H9 (cell line): Measurements from ENCODE around the gene AP1S3. TPM values are rescaled to one million over a fixed set of nuclear protein-coding genes. Genes with fewer than 3 reads are reported as not detected.

Experiments
- DNase-seq: peaks from one replicate; pipeline ENCODE4 v3.0.0-alpha.2; 2017
- H2AFZ ChIP-seq: one replicate; pipeline ENCODE4 v1.6.1; 2013; ENCODE audit warnings: mild to moderate bottlenecking, low read length, control low read depth, moderate library complexity
- H2AK5ac ChIP-seq: 2 replicates; pipeline ENCODE4 v1.6.1; 2013; ENCODE audit warnings: low read length, control low read depth, mixed read lengths; ENCODE audit not compliant: insufficient read length
- H2BK120ac ChIP-seq: one replicate; pipeline ENCODE4 v1.6.1; 2013; ENCODE audit warnings: low read depth, mild to moderate bottlenecking, low read length, control low read depth, inconsistent platforms; ENCODE audit not compliant: poor library complexity, severe bottlenecking
- H2BK12ac ChIP-seq: 2 replicates; pipeline ENCODE4 v1.6.1; 2013; ENCODE audit warnings: low read length, control low read depth, mixed read lengths, low read depth; ENCODE audit not compliant: insufficient read length
- H2BK15ac ChIP-seq: 2 replicates; pipeline ENCODE4 v1.6.1; 2013; ENCODE audit warnings: low read depth, low read length, control low read depth
- H2BK20ac ChIP-seq: one replicate; pipeline ENCODE4 v1.6.1; 2013; ENCODE audit warnings: low read depth, mild to moderate bottlenecking, low read length, control low read depth, inconsistent platforms; ENCODE audit not compliant: poor library complexity, severe bottlenecking
- H2BK5ac ChIP-seq: 2 replicates; pipeline ENCODE4 v1.6.1; 2013; ENCODE audit warnings: low read length, control low read depth, mixed read lengths; ENCODE audit not compliant: insufficient read length
- H3K14ac ChIP-seq: 2 replicates; pipeline ENCODE4 v1.6.1; 2013; ENCODE audit warnings: low read length, control low read depth; ENCODE audit not compliant: insufficient read depth
- H3K18ac ChIP-seq: 2 replicates; pipeline ENCODE4 v1.6.1; 2013; ENCODE audit warnings: low read depth, mild to moderate bottlenecking, mixed read lengths, low read length, control low read depth; ENCODE audit not compliant: insufficient read length
- H3K23ac ChIP-seq: 2 replicates; pipeline ENCODE4 v1.6.1; 2013; ENCODE audit warnings: low read length, control low read depth, mixed read lengths, low read depth; ENCODE audit not compliant: insufficient read length
- H3K23me2 ChIP-seq: 2 replicates; pipeline ENCODE4 v1.6.1; 2013; ENCODE audit warnings: low read depth, mild to moderate bottlenecking, mixed read lengths, low read length, control low read depth; ENCODE audit not compliant: insufficient read length, poor library complexity, severe bottlenecking
- H3K27ac ChIP-seq: 2 replicates; pipeline ENCODE4 v1.5.1; 2013; ENCODE audit warnings: low read length, control low read depth, mixed read lengths, low read depth; ENCODE audit not compliant: insufficient read length
- H3K27me3 ChIP-seq: 2 replicates; pipeline ENCODE4 v1.6.1; 2013; ENCODE audit warnings: low read length, control low read depth, inconsistent platforms; ENCODE audit not compliant: insufficient read depth
- H3K4ac ChIP-seq: 2 replicates; pipeline ENCODE4 v1.6.1; 2013; ENCODE audit warnings: low read depth, mild to moderate bottlenecking, control low read depth, inconsistent platforms, low read length, moderate library complexity
- H3K4me1 ChIP-seq: 2 replicates; pipeline ENCODE4 v1.6.1; 2013; ENCODE audit warnings: low read length, control low read depth, inconsistent platforms; ENCODE audit not compliant: insufficient read depth
- H3K4me2 ChIP-seq: 2 replicates; pipeline ENCODE4 v1.6.1; 2013; ENCODE audit warnings: low read length, control low read depth, mixed read lengths; ENCODE audit not compliant: insufficient read length, insufficient read depth
- H3K56ac ChIP-seq: 2 replicates; pipeline ENCODE4 v1.6.1; 2013; ENCODE audit warnings: low read depth, mild to moderate bottlenecking, mixed read lengths, low read length, control low read depth; ENCODE audit not compliant: insufficient read length
- H3K79me1 ChIP-seq: 2 replicates; pipeline ENCODE4 v1.6.1; 2013; ENCODE audit warnings: low read depth, mild to moderate bottlenecking, moderate library complexity, low read length, control low read depth, inconsistent platforms; ENCODE audit not compliant: insufficient read depth, poor library complexity, severe bottlenecking
- H3K79me2 ChIP-seq: 2 replicates; pipeline ENCODE4 v1.6.1; 2013; ENCODE audit warnings: low read length, control low read depth, inconsistent platforms; ENCODE audit not compliant: insufficient read depth
- H3K9ac ChIP-seq: 2 replicates; pipeline ENCODE4 v1.6.1; 2013; ENCODE audit warnings: low read length, control low read depth, mixed read lengths; ENCODE audit not compliant: insufficient read length; ENCODE audit errors: extremely low read depth
- H3K9me3 ChIP-seq: one replicate; pipeline ENCODE4 v1.6.1; 2013; ENCODE audit warnings: low read depth, low read length, inconsistent platforms; ENCODE audit not compliant: control insufficient read depth
- H3T11ph ChIP-seq: one replicate; pipeline ENCODE4 v1.6.1; 2013; ENCODE audit warnings: mild to moderate bottlenecking, low read length, control low read depth, inconsistent platforms
- H4K20me1 ChIP-seq: one replicate; pipeline ENCODE4 v1.6.1; 2013; ENCODE audit not compliant: control insufficient read depth, insufficient read length, insufficient read depth
- H4K5ac ChIP-seq: 2 replicates; pipeline ENCODE4 v1.6.1; 2013; ENCODE audit warnings: low read depth, mild to moderate bottlenecking, mixed read lengths, low read length, control low read depth; ENCODE audit not compliant: insufficient read length
- H4K8ac ChIP-seq: replicated peaks from 2 replicates; pipeline ENCODE4 v1.6.1; 2013; ENCODE audit warnings: low read length, control low read depth, mixed read lengths, low read depth; ENCODE audit not compliant: insufficient read length
- H4K91ac ChIP-seq: 2 replicates; pipeline ENCODE4 v1.6.1; 2013; ENCODE audit warnings: low read depth, mild to moderate bottlenecking, moderate library complexity, mixed read lengths, low read length, control low read depth; ENCODE audit not compliant: insufficient read length
- H3K27ac Mint-ChIP-seq, 3 experiments: 2 replicates in 2 of 3; 3 replicates in 1 of 3; pipeline ENCODE4 v1.8.0; 2020 to 2021; ENCODE audit warnings: mixed read lengths in 3 of 3, mild to moderate bottlenecking in 1 of 3, moderate library complexity in 1 of 3
- H3K27me3 Mint-ChIP-seq: 2 replicates; pipeline ENCODE4 v1.8.0; 2021; ENCODE audit warnings: low read depth, mild to moderate bottlenecking, moderate library complexity, mixed read lengths
- H3K36me3 Mint-ChIP-seq, 3 experiments: 2 replicates in 2 of 3; 3 replicates in 1 of 3; pipeline ENCODE4 v1.8.0; 2020 to 2021; ENCODE audit warnings: low read depth in 3 of 3, mixed read lengths in 3 of 3; ENCODE audit not compliant: insufficient read depth in 1 of 3
- H3K4me1 Mint-ChIP-seq, 2 experiments: 2 replicates each; pipeline ENCODE4 v1.8.0; 2020; ENCODE audit warnings: mixed read lengths in 2 of 2
- H3K4me3 Mint-ChIP-seq, 2 experiments: 2 replicates in 1 of 2; 3 replicates in 1 of 2; pipeline ENCODE4 v1.8.0; 2020 to 2021; ENCODE audit warnings: mild to moderate bottlenecking in 2 of 2, mixed read lengths in 2 of 2, moderate library complexity in 1 of 2
- H3K9me3 Mint-ChIP-seq, 2 experiments: 2 replicates in 1 of 2; 3 replicates in 1 of 2; pipeline ENCODE4 v1.8.0; 2020; ENCODE audit warnings: mild to moderate bottlenecking in 2 of 2, mixed read lengths in 2 of 2, moderate library complexity in 1 of 2
- CTCF ChIP-seq: fragments of 200-600 bp; sonication (generic); conservative IDR thresholded peaks from 3 replicates; pipeline ENCODE4 v1.8.0; 2021; ENCODE audit warnings: antibody characterized with exemption, mild to moderate bottlenecking
- WGBS: extraction: QIAGEN DNeasy Blood & Tissue Kit; methylation state at CpG from one replicate; pipeline ENCODE4 v1.1.7; 2013; ENCODE audit warnings: missing lambda C conversion rate, low lambda C conversion rate, mixed read lengths; ENCODE audit not compliant: insufficient read length; ENCODE audit errors: extremely low coverage; 5-methylcytosine and 5-hydroxymethylcytosine counted together
- total RNA-seq: library from RNA; stranded (reverse); gene quantifications from 2 replicates; pipeline ENCODE4 v1.2.1, GENCODE V29; 2021

AP1S3 gene
- total RNA-seq, 1 experiment from 2014 or later = 8.7 TPM

GRCh38 chr2:223819891-223820290, 17.5 kb downstream of the AP1S3 start:
- Mint-ChIP-seq H3K36me3 (no peaks in the 10 kb centered on the region), H3K4me1 (no peaks in the 10 kb centered on the region; a peak in 1 of 4 replicates), H3K9me3 (no peaks in the 10 kb centered on the region), H3K4me3 (no peak overlapping the region), H3K27ac (no peak overlapping the region), H3K27me3 (peaks cover 1% of the 10 kb centered on the region; the same call in 1 of the 2 replicates)
- Histone ChIP-seq H4K20me1 (no peaks in the 10 kb centered on the region), H2BK15ac (no peak overlapping the region), H4K5ac (no peak overlapping the region), H2AFZ (no peak overlapping the region), H3K9ac (no peak overlapping the region), H2BK12ac (no peak overlapping the region), H3K9me3 (no peaks in the 10 kb centered on the region), H3K23ac (no peak overlapping the region), H3K79me2 (no peaks in the 10 kb centered on the region), H2BK120ac (no peak overlapping the region), H2BK20ac (no peak overlapping the region), H2BK5ac (no peak overlapping the region), H4K8ac (no peak overlapping the region), H3K4me2 (no peak overlapping the region), H3K4me1 (no peaks in the 10 kb centered on the region), H3K27ac (no peak overlapping the region), H3K14ac (no peak overlapping the region), H2AK5ac (no peak overlapping the region), H3K79me1 (peaks cover 7% of the 10 kb centered on the region), H3K56ac (no peak overlapping the region), H3K27me3 (no peaks in the 10 kb centered on the region), H3K23me2 (no peaks in the 10 kb centered on the region), H3T11ph (no peak overlapping the region), H4K91ac (no peak overlapping the region), H3K18ac (no peak overlapping the region), H3K4ac (no peak overlapping the region)
- DNase-seq = no peak
- TF ChIP-seq CTCF = no peak
- WGBS = no CpG with 5 or more reads among the region's 3 CpGs
